Urothelium cell line (cell line): Measurements from ENCODE around the gene ENTPD2.
"Not testable (repeated sequence)": the region's sequence is repeated elsewhere in the genome, so short reads cannot be mapped to it uniquely, and the experiment has no call there.

Experiments used
- DNase-seq: peaks from one replicate; pipeline ENCODE4 v3.0.0; 2011; ENCODE audit warnings: low spot score, mixed read lengths
- FAIRE-seq: peaks from 2 replicates; lab custom pipeline; 2011; peaks lifted over from hg19 to GRCh38; lab: Jason Lieb, UNC

The ENTPD2 gene

GRCh38 chr9:137007108-137007815, 46.6 kb downstream of the ENTPD2 start:
- no peak for DNase-seq
- FAIRE-seq = no peak

- DNase-seq (no peak), FAIRE-seq (no peak)
Observed at GRCh38 chr9:137006116-137007003, 47.5 kb downstream of the ENTPD2 start.

GRCh38 chr9:137004285-137004684, 49.6 kb downstream of the ENTPD2 start:
- not testable (repeated sequence) for DNase-seq, FAIRE-seq

GRCh38 chr9:137002646-137003041, 51.2 kb downstream of the ENTPD2 start:
- no peak for FAIRE-seq
- DNase-seq = no peak

DNA sequence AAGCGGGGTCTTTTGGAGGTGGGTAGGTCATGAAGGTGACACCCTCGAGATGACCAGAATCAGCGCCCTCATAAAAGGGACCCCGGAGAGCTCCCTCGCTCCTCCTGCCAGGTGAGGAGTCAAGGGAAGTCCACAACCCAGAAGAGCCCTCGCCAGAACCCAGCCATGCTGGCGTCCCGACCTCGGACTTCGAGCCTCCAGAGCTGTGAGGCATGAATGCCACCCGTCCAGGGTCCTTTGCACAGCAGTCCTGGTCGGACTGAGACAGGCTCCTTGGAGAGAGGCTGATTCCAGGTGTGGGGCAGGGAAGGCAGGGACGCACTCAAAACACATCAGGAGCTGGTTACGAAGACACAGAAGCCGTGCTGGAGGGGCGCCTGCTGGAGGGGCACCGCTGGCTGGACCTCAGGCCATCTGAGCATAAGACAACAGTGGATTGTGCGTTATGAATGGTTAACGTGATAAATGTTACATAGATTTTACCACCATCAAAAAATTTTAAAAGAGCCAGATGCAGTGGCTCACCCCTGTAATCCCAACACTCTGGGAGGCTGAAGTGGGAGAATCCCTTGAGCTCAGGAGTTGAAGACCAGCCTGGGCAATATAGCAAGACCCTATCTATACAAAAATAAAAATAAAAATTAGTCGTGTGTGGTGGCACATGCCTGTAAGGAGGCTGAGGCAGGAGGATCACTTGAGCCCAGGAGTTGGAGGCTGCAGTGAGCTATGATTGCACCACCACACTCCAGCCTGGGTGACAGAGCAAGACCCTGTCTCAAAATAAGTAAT, 51.8 kb downstream of the ENTPD2 start:
- FAIRE-seq (no peak), DNase-seq (no peak)

DNA sequence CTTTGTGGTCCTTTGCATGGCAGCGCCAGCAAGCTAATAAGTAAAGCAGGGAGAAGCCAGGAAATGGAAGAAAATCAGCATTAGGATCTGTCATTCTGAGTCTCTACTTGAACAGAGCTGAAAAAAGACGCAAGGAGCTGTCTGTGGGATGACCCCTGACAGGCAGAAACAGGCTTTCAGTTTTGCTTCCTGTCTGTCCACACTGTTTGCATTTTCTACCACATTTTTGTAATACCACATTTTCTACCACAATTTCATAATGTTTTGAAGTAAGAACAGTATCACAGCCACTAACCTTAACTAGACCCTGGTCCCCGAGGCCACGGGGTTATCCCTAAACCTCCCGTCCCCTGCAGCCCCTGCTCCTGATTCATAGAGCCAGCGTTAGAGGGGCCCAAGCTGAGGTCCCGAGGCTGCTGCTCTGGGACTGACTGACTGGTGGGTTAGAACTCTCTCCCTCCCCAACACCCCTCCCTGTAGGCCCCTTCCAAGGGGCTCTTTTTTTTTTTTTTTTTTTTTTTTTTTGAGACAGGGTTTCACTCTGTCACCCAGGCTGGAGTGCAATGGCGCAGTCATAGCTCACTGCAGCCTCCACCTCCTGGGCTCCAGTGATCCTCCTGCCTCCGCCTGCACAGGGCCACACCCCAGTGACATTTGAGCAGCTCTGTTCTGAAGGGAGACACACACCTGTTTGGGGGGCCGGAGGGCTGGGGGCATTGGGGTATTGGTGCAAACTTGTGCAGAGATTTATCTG, 53.5 kb downstream of the ENTPD2 start:
- DNase-seq (no peak), FAIRE-seq (no peak)
